ENCODE results near the gene ASIC4.

The ASIC4 gene

DNA sequence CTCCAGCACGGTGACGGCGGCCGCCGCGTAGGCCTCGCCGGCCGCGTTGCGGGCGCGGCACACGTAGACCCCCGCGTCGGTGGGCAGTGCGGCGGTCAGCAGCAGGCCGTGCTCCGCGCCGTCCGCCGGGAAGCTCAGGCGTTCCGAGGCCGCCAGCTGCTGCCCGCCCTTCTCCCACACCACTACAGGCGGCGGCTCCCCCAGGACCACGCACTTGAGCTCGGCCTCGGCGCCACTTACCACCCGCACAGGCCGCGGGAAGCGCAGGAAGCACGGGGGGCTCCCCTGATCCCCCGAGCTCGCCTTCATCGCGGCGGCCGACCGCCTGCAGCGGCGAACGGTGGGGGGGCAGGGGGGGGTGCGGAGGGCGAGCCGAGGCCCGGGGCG is 56.6 kb downstream of the ASIC4 start:
- DNase-seq, result peak in 1 of 6 experiments; percentile 10

DNA sequence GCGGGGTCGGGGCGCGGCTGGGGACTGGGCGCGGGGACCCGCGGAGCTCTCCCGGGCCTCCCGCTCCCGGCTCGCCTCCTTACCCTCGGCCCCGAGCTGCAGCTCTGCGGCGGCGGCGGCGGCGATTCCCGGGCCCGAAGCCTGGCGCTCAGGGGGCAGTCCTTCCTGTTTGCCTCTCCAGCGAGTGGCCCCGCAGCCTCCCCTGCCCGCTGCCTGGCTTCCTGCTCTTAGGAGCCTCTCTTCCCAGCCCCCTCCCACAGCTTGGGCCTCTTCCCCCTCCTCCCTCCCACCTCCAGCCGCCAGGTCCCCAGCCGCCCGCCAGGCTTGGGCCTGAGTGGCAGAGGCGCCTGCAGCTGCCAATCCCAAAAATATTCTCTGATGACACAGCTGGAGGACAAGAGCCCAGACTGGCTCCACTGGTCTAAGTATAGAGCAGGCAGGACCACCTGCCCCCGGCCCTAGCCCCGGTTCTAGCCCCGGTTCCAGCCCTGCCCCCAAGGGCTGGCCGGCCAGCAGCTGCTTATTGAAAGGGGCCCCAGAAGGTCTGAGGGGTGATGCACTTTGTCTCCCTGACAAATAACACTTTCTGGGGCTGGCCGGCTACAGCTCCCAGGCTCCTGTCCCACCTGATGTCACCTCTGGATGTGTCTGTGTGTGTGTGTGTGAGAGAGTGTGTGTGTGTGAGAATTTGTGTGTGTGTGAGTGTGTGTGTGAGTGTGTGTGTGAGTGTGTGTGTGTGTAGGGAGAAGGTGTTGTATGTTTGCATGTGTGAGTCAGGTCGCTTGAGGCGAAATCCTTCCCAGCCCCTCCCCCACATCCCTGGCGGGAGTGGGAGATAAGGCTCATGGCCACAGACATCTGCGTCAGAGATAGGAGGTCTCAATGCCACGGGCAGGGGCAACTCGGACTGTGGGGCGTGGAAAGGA is 57.3 kb downstream of the ASIC4 start, which contains the start of gene OBSL1:
OBSL1 (minus strand) TSS at position 229 of the 926 bp plus-strand sequence. CDS start 307 bp downstream, outside the sequence.
- DNase-seq, result no peak

DNA sequence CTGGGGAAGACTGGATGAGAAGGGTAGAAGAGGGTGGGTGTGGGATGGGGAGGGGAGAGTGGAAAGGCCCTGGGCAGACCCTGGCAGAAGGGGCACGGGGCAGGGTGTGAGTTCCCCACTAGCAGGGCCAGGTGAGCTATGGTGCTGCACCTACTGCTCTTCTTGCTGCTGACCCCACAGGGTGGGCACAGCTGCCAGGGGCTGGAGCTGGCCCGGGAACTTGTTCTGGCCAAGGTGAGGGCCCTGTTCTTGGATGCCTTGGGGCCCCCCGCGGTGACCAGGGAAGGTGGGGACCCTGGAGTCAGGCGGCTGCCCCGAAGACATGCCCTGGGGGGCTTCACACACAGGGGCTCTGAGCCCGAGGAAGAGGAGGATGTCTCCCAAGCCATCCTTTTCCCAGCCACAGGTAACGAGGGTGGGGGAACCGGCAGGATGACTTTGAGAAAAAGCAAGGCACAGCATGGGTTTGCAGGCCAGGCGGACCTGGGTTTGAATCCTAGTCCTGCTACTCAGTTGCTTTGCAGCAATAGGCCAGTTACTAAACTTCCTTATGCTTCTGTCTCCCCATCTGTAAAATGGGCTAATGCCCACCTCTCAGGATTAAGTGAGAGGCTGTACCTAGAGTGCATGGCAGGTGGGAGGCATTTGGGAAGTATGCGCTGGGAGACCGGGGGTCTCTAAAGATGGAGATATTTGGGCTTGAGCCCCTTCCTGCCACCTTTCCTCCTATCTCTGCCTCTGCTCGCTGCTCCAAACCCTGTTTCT is 58.1 kb downstream of the ASIC4 start, which contains the start of gene INHA:
INHA (plus strand) TSS at position 74 of the 765 bp plus-strand sequence; CDS start at position 139, 65 bp downstream.
- DNase-seq, result no peak

DNA sequence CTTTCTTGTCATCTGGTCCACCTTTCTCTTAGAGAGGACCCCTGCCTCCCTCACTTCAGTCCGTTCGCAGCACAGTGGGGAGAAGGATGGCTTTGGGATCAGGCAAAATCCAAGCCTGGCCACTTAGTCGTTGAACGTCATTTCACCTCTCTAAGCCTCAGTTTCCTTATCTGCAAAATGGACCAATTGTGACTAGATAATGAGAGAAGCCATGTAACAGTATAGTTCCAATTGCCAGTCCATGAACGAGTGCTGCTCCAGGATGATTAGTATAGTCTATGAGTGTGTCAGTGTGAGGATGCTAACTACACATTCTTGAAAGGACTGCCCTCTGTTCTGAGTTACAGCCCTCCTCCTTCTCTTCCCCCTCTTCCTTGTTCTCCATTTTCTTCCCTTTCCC is 58.9 kb downstream of the ASIC4 start:
- DNase-seq, result no peak

DNA sequence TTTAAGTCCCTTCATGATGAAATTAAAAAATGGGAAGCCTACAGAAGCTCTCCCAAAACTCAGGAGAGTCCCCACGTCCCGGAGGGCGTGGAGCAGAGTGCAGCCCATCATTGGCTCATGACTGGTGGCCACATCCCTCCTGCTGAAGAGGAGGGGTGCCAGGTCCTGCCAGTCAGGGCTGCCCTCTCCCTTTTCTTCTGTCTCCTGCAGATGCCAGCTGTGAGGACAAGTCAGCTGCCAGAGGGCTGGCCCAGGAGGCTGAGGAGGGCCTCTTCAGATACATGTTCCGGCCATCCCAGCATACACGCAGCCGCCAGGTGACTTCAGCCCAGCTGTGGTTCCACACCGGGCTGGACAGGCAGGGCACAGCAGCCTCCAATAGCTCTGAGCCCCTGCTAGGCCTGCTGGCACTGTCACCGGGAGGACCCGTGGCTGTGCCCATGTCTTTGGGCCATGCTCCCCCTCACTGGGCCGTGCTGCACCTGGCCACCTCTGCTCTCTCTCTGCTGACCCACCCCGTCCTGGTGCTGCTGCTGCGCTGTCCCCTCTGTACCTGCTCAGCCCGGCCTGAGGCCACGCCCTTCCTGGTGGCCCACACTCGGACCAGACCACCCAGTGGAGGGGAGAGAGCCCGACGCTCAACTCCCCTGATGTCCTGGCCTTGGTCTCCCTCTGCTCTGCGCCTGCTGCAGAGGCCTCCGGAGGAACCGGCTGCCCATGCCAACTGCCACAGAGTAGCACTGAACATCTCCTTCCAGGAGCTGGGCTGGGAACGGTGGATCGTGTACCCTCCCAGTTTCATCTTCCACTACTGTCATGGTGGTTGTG is 60.4 kb downstream of the ASIC4 start:
- no peak for DNase-seq

DNA sequence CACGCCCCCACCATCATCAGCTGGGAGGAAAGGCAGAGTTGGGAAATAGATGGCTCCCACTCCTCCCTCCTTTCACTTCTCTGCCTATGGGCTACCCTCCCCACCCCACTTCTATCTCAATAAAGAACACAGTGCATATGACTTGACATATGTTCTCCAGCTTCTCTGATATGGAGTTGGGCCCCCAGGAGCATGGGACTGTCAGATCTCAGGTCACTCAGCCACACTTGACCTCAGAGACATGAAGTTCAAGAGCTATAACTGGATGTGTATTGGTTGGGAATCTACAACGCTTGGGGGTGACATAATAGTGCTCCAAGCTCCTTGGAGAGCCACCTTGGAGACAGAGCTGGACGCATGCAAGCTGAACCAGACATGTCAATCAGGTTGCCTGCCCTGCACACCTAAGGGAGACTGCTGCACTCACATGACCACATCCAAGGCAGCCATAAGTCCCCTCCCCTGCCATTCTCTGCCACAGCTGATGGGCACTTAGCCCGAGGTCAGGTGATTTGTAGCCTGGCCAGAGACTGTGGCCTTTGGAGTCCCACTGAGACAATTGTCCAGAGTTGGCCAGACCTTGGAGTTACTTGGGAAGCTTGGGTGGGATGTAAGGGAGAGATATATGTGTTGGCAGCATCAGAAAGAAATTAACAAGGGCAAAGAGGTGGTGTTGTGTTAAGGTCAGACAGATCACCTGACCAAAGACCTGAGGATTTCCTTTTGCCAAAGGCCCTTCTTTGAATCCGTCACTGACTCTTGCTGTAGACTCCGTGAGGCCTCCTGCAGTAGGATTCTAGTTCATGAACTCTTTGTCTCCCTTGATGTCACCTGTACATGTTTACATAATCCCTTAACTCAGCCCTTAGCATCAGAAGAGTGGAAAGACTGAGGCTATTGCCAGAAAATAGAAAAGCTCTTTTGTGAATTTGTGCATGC is 61.6 kb downstream of the ASIC4 start:
- DNase-seq, result no peak

DNA sequence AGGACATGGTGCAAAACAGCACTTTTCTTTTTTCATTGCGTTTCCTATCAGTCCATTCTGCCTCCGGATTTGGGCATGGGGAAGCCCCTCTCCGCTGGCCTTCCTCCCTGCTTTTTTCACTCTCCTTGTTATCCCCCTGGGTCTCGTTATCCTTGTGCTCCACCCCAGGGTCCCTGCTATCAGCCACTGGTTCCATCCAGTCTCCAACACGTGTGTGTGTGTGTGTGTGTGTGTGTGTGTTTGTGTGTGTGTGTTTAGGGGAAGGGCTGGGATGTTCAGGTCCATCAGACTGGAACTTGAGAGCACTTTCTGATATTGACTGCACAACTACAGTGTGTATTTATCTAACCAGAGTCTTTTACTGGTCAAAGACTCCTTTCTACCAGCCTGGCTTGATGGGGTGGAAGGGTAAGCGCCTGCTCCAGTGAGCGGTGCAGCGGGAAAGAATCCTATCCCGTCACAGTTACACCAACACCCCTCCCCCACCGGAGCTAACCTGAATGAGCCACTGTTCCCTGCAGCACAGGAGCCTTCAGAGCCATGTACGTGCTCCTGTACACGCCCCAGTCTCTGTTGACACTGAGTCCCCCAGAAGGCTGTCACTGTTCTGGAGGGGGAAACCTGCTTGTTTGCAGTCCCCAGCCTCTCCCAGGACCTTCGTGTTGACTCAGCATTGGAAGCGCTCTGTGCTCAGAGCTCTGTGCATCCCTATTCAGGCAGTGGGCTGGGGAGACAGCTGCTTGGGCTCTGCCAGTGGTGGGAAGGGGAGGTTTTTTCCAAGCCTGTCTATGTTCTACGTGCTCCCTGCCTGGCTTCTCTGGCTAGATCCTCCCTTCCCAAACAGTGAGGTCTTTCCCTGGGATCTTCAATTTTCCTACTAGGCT is 62.5 kb downstream of the ASIC4 start:
- no peak for DNase-seq

DNA sequence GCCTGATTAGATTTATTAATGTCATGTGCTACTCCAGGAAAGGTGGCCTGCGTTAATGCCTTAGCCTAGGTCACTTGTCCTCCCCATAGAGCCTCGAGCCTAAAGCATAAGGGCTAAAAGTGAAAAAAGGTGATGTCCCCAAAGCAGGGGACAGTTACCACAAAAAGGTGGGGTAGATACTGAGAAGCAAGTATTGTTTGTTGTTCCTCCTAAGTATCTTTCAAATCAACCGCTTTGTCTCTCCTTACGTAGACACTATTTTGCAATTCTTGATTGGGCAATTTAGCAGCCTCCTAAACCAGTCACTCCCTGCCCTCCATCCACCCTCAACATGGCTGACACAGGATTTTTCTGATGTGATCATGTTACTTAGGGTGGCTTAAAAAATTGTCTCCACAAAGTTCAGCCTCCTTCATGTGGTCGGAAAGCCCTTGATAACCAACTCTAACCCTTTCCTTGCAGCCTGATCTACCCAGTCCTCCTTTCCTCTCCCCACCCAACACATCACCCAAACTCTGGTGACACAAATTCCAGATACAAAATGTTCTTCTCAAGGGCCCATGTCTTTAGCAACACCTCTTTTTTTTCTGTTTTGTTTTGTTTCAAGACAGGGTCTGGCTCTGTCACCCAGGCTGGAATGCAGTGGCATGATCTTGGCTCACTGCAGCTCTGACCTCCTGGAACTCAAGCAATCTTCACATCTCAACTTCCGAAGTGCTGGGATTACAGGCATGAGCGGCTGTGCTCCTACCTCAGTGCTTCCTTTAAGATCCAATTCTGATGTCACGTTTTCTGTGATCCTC is 64.7 kb downstream of the ASIC4 start:
- DNase-seq, result no peak

DNA sequence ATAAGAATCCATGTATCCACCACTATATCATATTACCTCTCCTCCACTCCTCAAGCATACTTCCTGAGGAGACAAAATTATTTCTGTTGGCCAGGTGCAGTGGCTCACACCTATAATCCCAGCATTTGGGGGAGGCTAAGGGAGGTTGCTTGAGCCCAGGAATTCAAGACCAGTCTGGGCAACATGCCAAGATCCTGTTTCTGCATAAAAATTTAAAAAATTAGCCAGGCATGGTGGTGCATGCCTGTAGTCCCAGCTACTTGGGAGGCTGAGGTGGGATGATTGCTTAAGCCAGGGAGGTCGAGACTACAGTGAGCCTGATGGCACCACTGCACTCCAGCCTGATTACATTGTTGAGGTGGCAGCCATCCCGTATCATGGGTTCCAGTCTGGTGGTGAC is 67.1 kb downstream of the ASIC4 start:
- no peak for DNase-seq

Measured in stimulated activated naive CD4-positive, alpha-beta T cell (primary cell).